GM19023 (cell line): ENCODE results near the gene C3orf18.
"Not testable (repeated sequence)": the region's sequence is repeated elsewhere in the genome, so short reads cannot be mapped to it uniquely, and the experiment has no call there.

Source experiments
- ATAC-seq: cut with Tn5 transposase; IDR thresholded peaks from one replicate; pipeline ENCODE4 v1.9.1; 2021; ENCODE audit warnings: mild to moderate bottlenecking, moderate library complexity; ENCODE audit not compliant: unreplicated experiment

Gene C3orf18

GRCh38 chr3:50525191-50525910 is 42.2 kb downstream of the C3orf18 start:
- no peak for ATAC-seq

- ATAC-seq = no peak
Measured at GRCh38 chr3:50524746-50525145, 42.8 kb downstream of the C3orf18 start.

GRCh38 chr3:50523279-50523811 is 44.2 kb downstream of the C3orf18 start:
- no peak for ATAC-seq

GRCh38 chr3:50521572-50521971 is 46.0 kb downstream of the C3orf18 start:
- no peak for ATAC-seq

GRCh38 chr3:50520849-50521248 is 46.7 kb downstream of the C3orf18 start:
- no peak for ATAC-seq

DNA sequence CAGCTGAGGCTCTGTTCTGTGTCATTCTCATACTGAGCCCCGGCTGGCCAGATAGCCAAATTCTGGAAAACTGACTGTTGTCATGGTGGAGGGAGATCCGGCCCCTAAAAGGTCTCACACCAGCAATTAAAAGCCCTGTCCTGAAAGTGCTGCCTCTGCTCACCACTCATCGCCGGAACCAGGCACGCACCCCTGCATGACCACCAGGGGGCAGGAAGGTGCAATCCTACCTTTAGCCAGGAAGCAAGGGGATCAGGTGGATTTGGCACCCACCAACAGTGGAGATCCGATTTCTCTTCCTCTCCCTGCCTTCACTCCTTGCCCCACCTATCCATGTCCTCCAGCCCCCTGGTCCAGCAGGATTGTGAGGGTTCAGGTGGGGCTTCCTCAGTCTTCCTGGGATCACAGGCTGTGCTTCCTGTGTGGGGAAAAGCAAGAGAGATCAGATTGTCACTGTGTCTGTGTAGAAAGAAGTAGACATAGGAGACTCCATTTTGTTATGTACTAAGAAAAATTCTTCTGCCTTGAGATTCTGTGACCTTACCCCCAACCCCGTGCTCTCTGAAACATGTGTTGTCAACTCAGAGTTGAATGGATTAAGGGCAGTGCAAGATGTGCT is 48.0 kb downstream of the C3orf18 start:
- no peak for ATAC-seq

- no peak for ATAC-seq
Measured at GRCh38 chr3:50518436-50518835, 49.1 kb downstream of the C3orf18 start.

DNA sequence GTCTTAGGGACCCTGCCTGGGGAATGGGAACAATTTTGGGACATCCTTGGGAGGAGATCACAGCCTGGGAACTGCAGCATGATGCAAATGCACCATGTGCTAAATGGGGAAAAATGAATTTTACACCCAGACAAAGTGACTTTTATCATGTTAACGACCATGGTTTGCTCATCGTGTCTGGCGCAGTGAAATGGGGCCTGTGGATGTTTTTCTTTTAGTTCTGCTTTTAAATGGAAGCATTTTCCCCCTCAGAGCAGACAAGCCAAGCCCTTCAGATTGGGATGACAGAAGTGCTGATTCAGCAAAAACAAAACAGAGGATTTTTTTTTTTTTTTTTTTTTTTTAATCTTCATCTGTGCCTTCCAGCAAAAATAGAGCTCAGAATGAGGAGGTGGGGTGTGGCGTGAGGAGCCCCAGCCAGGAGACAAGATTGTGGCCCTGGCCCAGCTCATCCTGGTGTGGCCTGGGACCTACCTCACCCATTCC is 49.8 kb downstream of the C3orf18 start:
- no peak for ATAC-seq

GRCh38 chr3:50516440-50516871 is 51.1 kb downstream of the C3orf18 start:
- ATAC-seq = no peak

GRCh38 chr3:50515565-50516439 is 51.7 kb downstream of the C3orf18 start:
- ATAC-seq = no peak

- not testable (repeated sequence) for ATAC-seq
Measured at GRCh38 chr3:50512908-50513307, 54.6 kb downstream of the C3orf18 start.

GRCh38 chr3:50512131-50512530 is 55.4 kb downstream of the C3orf18 start:
- no peak for ATAC-seq

GRCh38 chr3:50510325-50510724 is 57.2 kb downstream of the C3orf18 start:
- no peak for ATAC-seq

GRCh38 chr3:50509715-50510114 is 57.8 kb downstream of the C3orf18 start:
- no peak for ATAC-seq

DNA sequence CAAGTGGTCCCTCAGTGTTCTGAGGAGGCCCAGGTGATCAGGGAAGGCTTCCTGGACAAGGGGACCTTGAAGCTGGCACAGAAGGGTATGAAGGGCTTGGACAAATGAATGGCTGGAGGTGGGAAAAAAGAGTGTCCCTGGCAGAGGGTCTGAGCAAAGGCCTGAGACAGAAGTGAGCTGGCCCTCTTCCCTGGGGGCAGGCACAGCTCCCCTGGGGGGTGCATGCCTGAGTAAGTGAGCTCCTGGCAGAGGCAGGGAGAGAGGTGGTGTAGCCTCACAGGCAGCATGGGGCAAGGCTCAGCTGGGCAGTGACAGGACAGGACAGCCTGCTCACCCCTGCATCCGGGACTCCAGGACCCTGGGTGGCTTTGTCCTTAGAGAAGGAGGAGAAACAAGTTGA is 58.7 kb downstream of the C3orf18 start:
- no peak for ATAC-seq
